T-helper 1 cell treated with Interleukin-12 subunit alpha and Interleukin-12 subunit beta and Interleukin-4 antibody, amounts not matched to agents 30 μg/mL and 1 μg/mL, for 36 hours (primary cell): ENCODE results near the gene TMEM198.

Experiments used
- H3K27ac Mint-ChIP-seq: one replicate; pipeline ENCODE4 v1.8.0; 2021; ENCODE audit warnings: mild to moderate bottlenecking, mixed read lengths
- H3K27me3 Mint-ChIP-seq: one replicate; pipeline ENCODE4 v1.8.0; 2021; ENCODE audit warnings: low read depth, mixed read lengths
- H3K36me3 Mint-ChIP-seq: one replicate; pipeline ENCODE4 v1.8.0; 2021; ENCODE audit warnings: low read depth, mixed read lengths
- H3K4me1 Mint-ChIP-seq: one replicate; pipeline ENCODE4 v1.8.0; 2021; ENCODE audit warnings: low read depth, mixed read lengths
- H3K4me3 Mint-ChIP-seq: one replicate; pipeline ENCODE4 v1.8.0; 2021; ENCODE audit warnings: mild to moderate bottlenecking, moderate library complexity, mixed read lengths
- H3K9me3 Mint-ChIP-seq: one replicate; pipeline ENCODE4 v1.8.0; 2021; ENCODE audit warnings: mixed read lengths

TMEM198 gene

GRCh38 chr2:219567791-219568361 lies 24.0 kb downstream of the TMEM198 start:
- peaks cover 29% of the 10 kb centered on the region for H3K27me3 Mint-ChIP-seq
- no peak overlapping the region for H3K4me3 Mint-ChIP-seq

GRCh38 chr2:219569041-219569440 lies 25.2 kb downstream of the TMEM198 start:
- no peaks in the 10 kb centered on the region for H3K4me1 Mint-ChIP-seq
- H3K36me3 Mint-ChIP-seq, result no peaks in the 10 kb centered on the region
- no peak overlapping the region for H3K27ac Mint-ChIP-seq
- no peaks in the 10 kb centered on the region for H3K9me3 Mint-ChIP-seq
- peaks cover 37% of the 10 kb centered on the region for H3K27me3 Mint-ChIP-seq
- H3K4me3 Mint-ChIP-seq, result no peak overlapping the region

More at GRCh38 chr2:219567791-219568361, 24.0 kb downstream of the TMEM198 start:
- H3K9me3 Mint-ChIP-seq, result no peaks in the 10 kb centered on the region
- no peaks in the 10 kb centered on the region for H3K4me1 Mint-ChIP-seq
- H3K27ac Mint-ChIP-seq, result no peak overlapping the region
- no peaks in the 10 kb centered on the region for H3K36me3 Mint-ChIP-seq

DNA sequence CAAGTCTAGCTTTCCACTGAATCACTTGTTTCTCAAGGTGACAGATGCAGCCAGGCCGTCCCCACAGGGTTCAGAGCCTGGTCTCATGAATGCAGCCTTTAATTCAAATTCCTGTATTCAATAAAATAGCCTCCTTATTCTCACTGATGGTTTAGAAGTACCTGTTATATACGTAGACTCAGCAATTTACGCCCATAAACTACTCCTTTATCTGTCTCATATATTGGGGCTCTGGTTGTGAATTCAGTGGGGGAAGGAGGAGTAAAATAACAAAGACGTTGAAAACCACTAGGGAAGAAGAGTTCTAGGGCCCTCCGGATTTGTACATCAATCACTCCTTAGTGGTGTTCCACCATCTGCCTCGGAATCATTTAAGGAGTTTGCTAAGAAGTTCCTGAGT lies 25.8 kb downstream of the TMEM198 start:
- H3K4me1 Mint-ChIP-seq, result no peaks in the 10 kb centered on the region
- H3K27ac Mint-ChIP-seq, result no peak overlapping the region
- no peaks in the 10 kb centered on the region for H3K9me3 Mint-ChIP-seq
- H3K27me3 Mint-ChIP-seq, result peaks cover 37% of the 10 kb centered on the region
- H3K36me3 Mint-ChIP-seq, result no peaks in the 10 kb centered on the region
- no peak overlapping the region for H3K4me3 Mint-ChIP-seq

DNA sequence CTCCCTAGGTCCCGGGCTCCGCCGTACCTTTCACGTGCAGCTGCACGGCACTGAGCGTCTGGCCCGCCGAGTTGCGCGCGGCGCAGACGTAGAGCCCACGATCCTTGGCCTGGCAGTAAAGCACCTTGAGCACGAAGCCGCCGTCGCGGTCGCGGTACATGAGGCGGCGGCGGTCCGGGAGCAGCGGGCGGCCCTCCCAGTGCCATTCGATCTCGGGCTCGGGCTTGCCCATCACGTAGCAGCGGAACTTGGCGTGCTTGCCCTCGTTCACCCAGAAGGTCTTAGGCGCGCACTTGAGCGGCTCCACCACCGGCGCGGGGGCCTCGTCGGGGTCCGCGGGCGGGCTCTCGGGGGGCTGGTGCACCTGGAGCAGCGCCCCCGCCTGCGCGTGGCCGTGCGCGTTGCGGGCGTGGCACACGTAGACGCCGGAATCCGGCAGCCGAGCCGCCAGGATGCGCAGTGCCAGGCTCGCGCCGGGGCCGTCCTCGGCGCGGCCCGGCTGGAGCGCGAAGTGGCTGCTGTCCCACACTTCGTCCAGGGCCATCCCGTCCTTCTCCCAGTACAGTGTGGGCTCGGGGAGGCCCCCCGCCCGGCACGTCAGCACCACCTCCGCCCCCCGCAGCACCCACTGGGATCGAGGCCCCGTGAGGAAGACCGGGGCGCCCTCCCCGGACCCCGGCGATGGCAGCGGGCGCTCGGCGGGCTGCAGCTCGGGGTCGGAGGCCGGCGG lies 26.5 kb downstream of the TMEM198 start:
- H3K4me1 Mint-ChIP-seq, result no peaks in the 10 kb centered on the region
- peaks cover 41% of the 10 kb centered on the region for H3K27me3 Mint-ChIP-seq
- H3K9me3 Mint-ChIP-seq, result no peaks in the 10 kb centered on the region
- H3K27ac Mint-ChIP-seq, result no peak overlapping the region
- no peak overlapping the region for H3K4me3 Mint-ChIP-seq
- no peaks in the 10 kb centered on the region for H3K36me3 Mint-ChIP-seq

- no peaks in the 10 kb centered on the region for H3K9me3 Mint-ChIP-seq
- no peaks in the 10 kb centered on the region for H3K4me1 Mint-ChIP-seq
These were observed 27.1 kb downstream of the TMEM198 start for GRCh38 chr2:219570924-219571310.

GRCh38 chr2:219571311-219572236 lies 27.7 kb downstream of the TMEM198 start, which contains the start of gene OBSL1:
Gene OBSL1 (minus strand): TSS chr2:219571539. CDS start chr2:219571232, 307 bp downstream.
- Mint-ChIP-seq H3K4me1 (no peaks in the 10 kb centered on the region), H3K27ac (no peak within 1 kb of the TSS), H3K27me3 (peaks cover 41% of the 10 kb centered on the region), H3K36me3 (no peaks in the 10 kb centered on the region), H3K4me3 (no peak within 1 kb of the TSS), H3K9me3 (no peaks in the 10 kb centered on the region)

More at GRCh38 chr2:219570924-219571310, 27.1 kb downstream of the TMEM198 start:
- Mint-ChIP-seq H3K27me3 (peaks cover 43% of the 10 kb centered on the region), H3K4me3 (no peak overlapping the region), H3K27ac (no peak overlapping the region), H3K36me3 (no peaks in the 10 kb centered on the region)

DNA sequence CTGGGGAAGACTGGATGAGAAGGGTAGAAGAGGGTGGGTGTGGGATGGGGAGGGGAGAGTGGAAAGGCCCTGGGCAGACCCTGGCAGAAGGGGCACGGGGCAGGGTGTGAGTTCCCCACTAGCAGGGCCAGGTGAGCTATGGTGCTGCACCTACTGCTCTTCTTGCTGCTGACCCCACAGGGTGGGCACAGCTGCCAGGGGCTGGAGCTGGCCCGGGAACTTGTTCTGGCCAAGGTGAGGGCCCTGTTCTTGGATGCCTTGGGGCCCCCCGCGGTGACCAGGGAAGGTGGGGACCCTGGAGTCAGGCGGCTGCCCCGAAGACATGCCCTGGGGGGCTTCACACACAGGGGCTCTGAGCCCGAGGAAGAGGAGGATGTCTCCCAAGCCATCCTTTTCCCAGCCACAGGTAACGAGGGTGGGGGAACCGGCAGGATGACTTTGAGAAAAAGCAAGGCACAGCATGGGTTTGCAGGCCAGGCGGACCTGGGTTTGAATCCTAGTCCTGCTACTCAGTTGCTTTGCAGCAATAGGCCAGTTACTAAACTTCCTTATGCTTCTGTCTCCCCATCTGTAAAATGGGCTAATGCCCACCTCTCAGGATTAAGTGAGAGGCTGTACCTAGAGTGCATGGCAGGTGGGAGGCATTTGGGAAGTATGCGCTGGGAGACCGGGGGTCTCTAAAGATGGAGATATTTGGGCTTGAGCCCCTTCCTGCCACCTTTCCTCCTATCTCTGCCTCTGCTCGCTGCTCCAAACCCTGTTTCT lies 28.6 kb downstream of the TMEM198 start, which contains the start of gene INHA:
TSS of gene INHA (plus strand) at position 74 of the 765 bp plus-strand sequence. CDS start at position 139, 65 bp downstream.
- Mint-ChIP-seq H3K9me3 (no peaks in the 10 kb centered on the region), H3K4me1 (no peaks in the 10 kb centered on the region), H3K27ac (no peak within 1 kb of the TSS), H3K36me3 (no peaks in the 10 kb centered on the region), H3K27me3 (peaks cover 41% of the 10 kb centered on the region), H3K4me3 (no peak within 1 kb of the TSS)

GRCh38 chr2:219573166-219573565 lies 29.3 kb downstream of the TMEM198 start:
- Mint-ChIP-seq H3K27me3 (peaks cover 41% of the 10 kb centered on the region), H3K36me3 (no peaks in the 10 kb centered on the region), H3K4me1 (no peaks in the 10 kb centered on the region), H3K27ac (no peak overlapping the region), H3K4me3 (no peak overlapping the region), H3K9me3 (no peaks in the 10 kb centered on the region)

- Mint-ChIP-seq H3K27me3 (peaks cover 40% of the 10 kb centered on the region), H3K9me3 (no peaks in the 10 kb centered on the region), H3K27ac (no peak overlapping the region), H3K4me1 (no peaks in the 10 kb centered on the region), H3K4me3 (no peak overlapping the region), H3K36me3 (no peaks in the 10 kb centered on the region)
These were observed 30.9 kb downstream of the TMEM198 start for GRCh38 chr2:219574484-219575311.

DNA sequence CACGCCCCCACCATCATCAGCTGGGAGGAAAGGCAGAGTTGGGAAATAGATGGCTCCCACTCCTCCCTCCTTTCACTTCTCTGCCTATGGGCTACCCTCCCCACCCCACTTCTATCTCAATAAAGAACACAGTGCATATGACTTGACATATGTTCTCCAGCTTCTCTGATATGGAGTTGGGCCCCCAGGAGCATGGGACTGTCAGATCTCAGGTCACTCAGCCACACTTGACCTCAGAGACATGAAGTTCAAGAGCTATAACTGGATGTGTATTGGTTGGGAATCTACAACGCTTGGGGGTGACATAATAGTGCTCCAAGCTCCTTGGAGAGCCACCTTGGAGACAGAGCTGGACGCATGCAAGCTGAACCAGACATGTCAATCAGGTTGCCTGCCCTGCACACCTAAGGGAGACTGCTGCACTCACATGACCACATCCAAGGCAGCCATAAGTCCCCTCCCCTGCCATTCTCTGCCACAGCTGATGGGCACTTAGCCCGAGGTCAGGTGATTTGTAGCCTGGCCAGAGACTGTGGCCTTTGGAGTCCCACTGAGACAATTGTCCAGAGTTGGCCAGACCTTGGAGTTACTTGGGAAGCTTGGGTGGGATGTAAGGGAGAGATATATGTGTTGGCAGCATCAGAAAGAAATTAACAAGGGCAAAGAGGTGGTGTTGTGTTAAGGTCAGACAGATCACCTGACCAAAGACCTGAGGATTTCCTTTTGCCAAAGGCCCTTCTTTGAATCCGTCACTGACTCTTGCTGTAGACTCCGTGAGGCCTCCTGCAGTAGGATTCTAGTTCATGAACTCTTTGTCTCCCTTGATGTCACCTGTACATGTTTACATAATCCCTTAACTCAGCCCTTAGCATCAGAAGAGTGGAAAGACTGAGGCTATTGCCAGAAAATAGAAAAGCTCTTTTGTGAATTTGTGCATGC lies 32.0 kb downstream of the TMEM198 start:
- Mint-ChIP-seq H3K4me1 (no peaks in the 10 kb centered on the region), H3K4me3 (no peak overlapping the region), H3K9me3 (no peaks in the 10 kb centered on the region), H3K36me3 (no peaks in the 10 kb centered on the region), H3K27me3 (peaks cover 34% of the 10 kb centered on the region), H3K27ac (no peak overlapping the region)

GRCh38 chr2:219576505-219577388 lies 32.9 kb downstream of the TMEM198 start:
- Mint-ChIP-seq H3K36me3 (no peaks in the 10 kb centered on the region), H3K4me3 (no peak overlapping the region), H3K27ac (no peak overlapping the region), H3K4me1 (no peaks in the 10 kb centered on the region), H3K27me3 (peaks cover 32% of the 10 kb centered on the region), H3K9me3 (no peaks in the 10 kb centered on the region)
